Subcutaneous abdominal adipose tissue (tissue), 5 donors: ENCODE measurements around the gene ACTN4.
A peak's percentile ranks its signal among the peaks of the same experiment; 100 is the strongest.
"Not testable (repeated sequence)": the region's sequence is repeated elsewhere in the genome, so short reads cannot be mapped to it uniquely, and the experiment has no call there.

ENCODE experiments used
- H3K27ac ChIP-seq: one replicate; pipeline ENCODE4 v1.7.0; 2013; ENCODE audit warnings: low read depth, mild to moderate bottlenecking, inconsistent platforms, low read length, moderate library complexity
- H3K27me3 ChIP-seq, 5 donors: one replicate each; pipeline ENCODE4 v1.7.0; 2013; ENCODE audit warnings: low read length in 5 of 5, inconsistent platforms in 1 of 5; ENCODE audit not compliant: control insufficient read depth in 5 of 5, insufficient read depth in 4 of 5
- H3K36me3 ChIP-seq, 5 donors: one replicate each; pipeline ENCODE4 v1.7.0; 2013; ENCODE audit warnings: low read length in 5 of 5; ENCODE audit not compliant: control insufficient read depth in 5 of 5, insufficient read depth in 5 of 5
- H3K4me1 ChIP-seq, 5 donors: one replicate each; pipeline ENCODE4 v1.7.0; 2013; ENCODE audit warnings: low read length in 5 of 5, mild to moderate bottlenecking in 3 of 5, moderate library complexity in 1 of 5; ENCODE audit not compliant: control insufficient read depth in 5 of 5, insufficient read depth in 5 of 5
- H3K4me3 ChIP-seq, 5 donors: one replicate each; pipeline ENCODE4 v1.7.0; 2013; ENCODE audit warnings: low read length in 5 of 5, low read depth in 1 of 5
- H3K9ac ChIP-seq, 5 donors: one replicate each; pipeline ENCODE4 v1.7.0; 2013; ENCODE audit warnings: low read length in 5 of 5, mild to moderate bottlenecking in 4 of 5, moderate library complexity in 3 of 5
- H3K9me3 ChIP-seq, 5 donors: one replicate each; pipeline ENCODE4 v1.7.0; 2013; ENCODE audit warnings: low read length in 5 of 5; ENCODE audit not compliant: control insufficient read depth in 5 of 5
- donor health status: healthy.
- donor health status: healthy.
- donor health status: healthy.
- donor health status: healthy.
- donor health status: healthy.

The ACTN4 gene

GRCh38 chr19:38647368-38647965 lies at the start of gene ACTN4:
Gene ACTN4, plus strand, starts transcription at chr19:38647649. Its CDS starts 97 bp downstream, at chr19:38647746.
- Histone ChIP-seq H3K4me1 (peaks cover 10 to 49% (median 46%) of the 10 kb centered on the region in 5 donors), H3K27me3 (no peaks in the 10 kb centered on the region), H3K9me3 (no peaks in the 10 kb centered on the region), H3K9ac (peak within 1 kb of the TSS; percentile 75 to 98 (median 96)), H3K36me3 (no peaks in the 10 kb centered on the region), H3K4me3 (peak within 1 kb of the TSS; percentile 80 to 98 (median 93)), H3K27ac (peak within 1 kb of the TSS; percentile 99)

- no peaks in the 10 kb centered on the region for H3K9me3 ChIP-seq
- H3K36me3 ChIP-seq, result no peaks in the 10 kb centered on the region
- H3K27me3 ChIP-seq, result peaks cover 0 to 10% (median 4%) of the 10 kb centered on the region in 5 donors
- peaks cover 0 to 7% (median 5%) of the 10 kb centered on the region in 5 donors for H3K4me1 ChIP-seq
- no peak overlapping the region for H3K27ac ChIP-seq
- H3K9ac ChIP-seq, result no peak overlapping the region
- H3K4me3 ChIP-seq, result no peak overlapping the region
Measured at GRCh38 chr19:38599722-38600121, 47.7 kb upstream of the ACTN4 start.

GRCh38 chr19:38602856-38603255 lies 44.6 kb upstream of the ACTN4 start:
- not testable (repeated sequence) for H3K9me3 ChIP-seq, H3K9ac ChIP-seq, H3K4me3 ChIP-seq, H3K4me1 ChIP-seq, H3K36me3 ChIP-seq, H3K27me3 ChIP-seq, H3K27ac ChIP-seq

GRCh38 chr19:38606131-38606530 lies 41.3 kb upstream of the ACTN4 start:
- no peak overlapping the region for H3K4me3 ChIP-seq
- no peaks in the 10 kb centered on the region for H3K9me3 ChIP-seq

GRCh38 chr19:38614289-38614688 lies 33.2 kb upstream of the ACTN4 start:
- Histone ChIP-seq H3K27me3 (peaks cover 0 to 6% (median 0%) of the 10 kb centered on the region in 5 donors), H3K36me3 (no peaks in the 10 kb centered on the region), H3K9me3 (peaks cover 0 to 3% (median 0%) of the 10 kb centered on the region in 5 donors), H3K27ac (no peak overlapping the region), H3K4me3 (no peak overlapping the region), H3K4me1 (peaks cover 8 to 16% (median 11%) of the 10 kb centered on the region in 5 donors), H3K9ac (no peak overlapping the region)

More at GRCh38 chr19:38606131-38606530, 41.3 kb upstream of the ACTN4 start:
- peaks cover 0 to 2% (median 0%) of the 10 kb centered on the region in 5 donors for H3K36me3 ChIP-seq
- no peak overlapping the region for H3K9ac ChIP-seq
- H3K4me1 ChIP-seq, result no peaks in the 10 kb centered on the region
- H3K27ac ChIP-seq, result no peak overlapping the region
- no peaks in the 10 kb centered on the region for H3K27me3 ChIP-seq

DNA sequence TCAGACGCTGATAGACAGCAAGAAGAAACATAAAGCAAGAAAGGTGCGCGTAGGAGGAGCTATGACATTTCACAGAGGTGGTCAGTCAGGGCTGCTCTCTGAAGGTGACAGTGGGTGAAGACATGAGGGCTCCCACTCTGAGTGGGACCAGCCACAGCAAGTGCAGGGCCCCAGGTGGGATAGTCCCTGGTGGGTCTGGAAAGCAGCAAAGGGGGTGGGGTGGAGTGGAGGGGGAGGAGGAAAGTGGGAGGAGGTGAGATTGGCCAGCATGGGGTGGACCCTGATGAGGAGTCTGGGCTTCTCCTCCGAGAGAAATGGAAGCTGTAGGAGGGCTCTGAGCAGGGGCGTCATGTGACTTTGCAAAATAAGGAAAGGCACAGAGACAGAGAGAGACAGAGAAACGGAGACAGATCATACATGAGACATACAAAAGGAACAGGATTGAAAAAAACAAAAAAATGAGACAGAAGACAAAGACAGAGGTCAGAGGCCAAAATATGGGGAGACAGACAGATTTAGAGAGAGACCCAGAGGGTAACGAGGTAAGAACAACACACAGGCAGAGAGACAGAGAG lies 32.4 kb upstream of the ACTN4 start:
- H3K4me1 ChIP-seq, result peaks cover 16 to 24% (median 17%) of the 10 kb centered on the region in 5 donors
- H3K36me3 ChIP-seq, result no peaks in the 10 kb centered on the region
- H3K27me3 ChIP-seq, result peaks cover 0 to 6% (median 0%) of the 10 kb centered on the region in 5 donors
- H3K9ac ChIP-seq, result no peak overlapping the region
- peaks cover 0 to 3% (median 0%) of the 10 kb centered on the region in 5 donors for H3K9me3 ChIP-seq
- no peak overlapping the region for H3K27ac ChIP-seq
- H3K4me3 ChIP-seq, result no peak overlapping the region

DNA sequence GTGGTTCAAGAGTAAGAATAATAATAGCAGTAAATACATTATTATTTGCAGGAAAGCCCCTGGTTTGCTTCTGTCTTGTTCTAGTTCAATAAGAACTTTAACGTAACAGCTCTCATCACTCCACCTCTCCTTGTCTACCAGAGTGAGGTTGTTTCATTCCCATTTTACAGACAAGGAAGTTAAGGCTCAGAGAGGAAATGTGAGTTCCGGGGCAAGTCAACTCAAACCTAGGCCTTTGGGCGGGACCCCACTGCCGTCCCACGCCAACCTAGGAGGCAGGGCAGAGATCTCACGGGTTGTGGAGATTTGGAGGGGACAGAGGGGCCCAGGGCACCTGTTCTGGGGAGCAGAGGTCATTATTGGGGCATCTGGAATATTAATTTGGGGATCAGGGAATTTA lies 31.2 kb upstream of the ACTN4 start:
- no peak overlapping the region for H3K4me3 ChIP-seq

DNA sequence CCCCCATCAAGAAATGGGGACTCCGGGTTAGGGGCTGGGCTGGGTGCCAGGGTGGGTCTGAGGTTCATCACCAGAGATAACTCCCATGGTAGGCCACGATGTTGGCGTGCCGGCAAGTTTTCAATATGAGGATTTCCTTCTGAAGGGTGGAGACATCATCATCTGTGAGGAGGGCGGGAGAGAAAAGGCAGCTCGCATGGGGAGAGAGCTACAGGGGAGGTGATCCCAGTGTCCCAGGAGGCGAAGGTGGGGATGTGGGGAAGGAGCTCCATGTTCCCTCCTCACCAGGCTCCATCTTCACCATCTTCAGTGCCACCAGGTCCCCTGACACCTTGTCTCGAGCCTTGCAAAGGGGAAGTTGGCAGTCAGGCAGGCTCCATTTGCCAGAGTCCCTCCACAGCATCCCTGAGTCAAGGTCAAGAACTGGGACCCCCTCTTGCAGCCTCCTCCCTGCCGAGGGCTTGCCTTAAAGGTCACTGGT lies 30.1 kb upstream of the ACTN4 start:
- Histone ChIP-seq H3K27ac (no peak overlapping the region), H3K4me1 (peaks cover 17 to 28% (median 20%) of the 10 kb centered on the region in 5 donors), H3K27me3 (peaks cover 0 to 6% (median 0%) of the 10 kb centered on the region in 5 donors), H3K9ac (peak overlapping the region in 1 of 5 donors; percentile 18), H3K4me3 (peak overlapping the region; percentile 27 to 100 (median 74)), H3K9me3 (peaks cover 0 to 3% (median 0%) of the 10 kb centered on the region in 5 donors), H3K36me3 (peaks cover 0 to 22% (median 19%) of the 10 kb centered on the region in 5 donors)

More for the DNA sequence above, 31.2 kb upstream of the ACTN4 start:
- peaks cover 0 to 6% (median 0%) of the 10 kb centered on the region in 5 donors for H3K27me3 ChIP-seq
- no peak overlapping the region for H3K27ac ChIP-seq
- no peak overlapping the region for H3K9ac ChIP-seq
- peaks cover 0 to 11% (median 10%) of the 10 kb centered on the region in 5 donors for H3K36me3 ChIP-seq
- peaks cover 17 to 28% (median 20%) of the 10 kb centered on the region in 5 donors for H3K4me1 ChIP-seq
- H3K9me3 ChIP-seq, result peaks cover 0 to 3% (median 0%) of the 10 kb centered on the region in 5 donors

DNA sequence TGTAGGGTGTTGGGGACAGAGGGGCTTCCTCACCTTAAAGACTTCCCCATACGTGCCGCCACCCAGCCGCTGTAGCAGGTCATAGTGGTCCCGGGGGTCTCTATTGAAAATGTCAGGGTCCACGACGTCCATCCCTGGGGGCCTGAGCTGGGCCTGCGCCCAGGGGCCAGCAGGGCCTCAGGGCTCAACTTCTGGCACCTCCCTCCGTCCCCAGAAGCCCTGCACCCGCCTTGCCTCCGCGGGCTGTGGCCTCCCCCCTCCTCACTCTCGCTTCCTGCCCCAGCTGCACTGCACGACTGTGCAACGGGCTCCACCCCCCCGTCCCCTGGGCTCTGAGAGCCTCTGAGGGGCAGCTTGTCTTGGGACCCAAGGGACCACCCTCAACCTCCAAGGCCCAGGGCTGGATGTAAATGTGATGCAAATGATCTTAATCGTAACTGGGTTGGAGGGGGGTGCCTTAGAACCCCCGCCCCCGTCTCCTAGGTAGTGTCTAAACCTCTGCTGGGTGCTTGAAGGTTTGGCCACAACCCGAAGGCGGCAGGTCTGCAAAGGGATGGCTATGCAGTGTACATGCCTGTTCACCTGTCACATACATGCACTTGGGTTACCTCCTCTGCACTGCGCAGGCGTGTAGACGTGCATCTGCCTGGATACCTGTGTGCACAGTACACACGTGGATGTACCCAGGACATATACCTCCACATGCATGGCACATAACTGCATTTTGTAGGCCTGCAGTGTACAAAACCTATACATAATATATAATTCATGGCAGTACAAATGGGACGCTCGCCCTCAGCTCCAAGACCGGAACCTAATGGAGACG lies 29.5 kb upstream of the ACTN4 start, which contains the start of gene MAP4K1:
Gene MAP4K1, minus strand, starts transcription at position 190 of the 826 bp plus-strand sequence. Its CDS starts 58 bp downstream, at position 132.
- Histone ChIP-seq H3K9ac (peak within 1 kb of the TSS; percentile 72 to 100 (median 80)), H3K4me3 (peak within 1 kb of the TSS; percentile 74 to 100 (median 93)), H3K27me3 (peaks cover 0 to 6% (median 0%) of the 10 kb centered on the region in 5 donors), H3K27ac (peak within 1 kb of the TSS; percentile 79), H3K9me3 (peaks cover 0 to 3% (median 0%) of the 10 kb centered on the region in 5 donors), H3K36me3 (peaks cover 0 to 27% (median 23%) of the 10 kb centered on the region in 5 donors), H3K4me1 (peaks cover 17 to 28% (median 20%) of the 10 kb centered on the region in 5 donors)
